ENCODE measurements around the gene PLCXD1. TPM values are rescaled to one million over a fixed set of nuclear protein-coding genes. Genes with fewer than 3 reads are reported as not detected.
"Not testable (repeated sequence)": the region's sequence is repeated elsewhere in the genome, so short reads cannot be mapped to it uniquely, and the experiment has no call there.

The PLCXD1 gene
- total RNA-seq, 1 donor from 2014 or later: 14.4 TPM

- no peak for DNase-seq
Measured at GRCh38 chrX:317424-318067, 36.4 kb downstream of the PLCXD1 start.

- DNase-seq: no peak
Measured at GRCh38 chrX:318068-318738, 37.0 kb downstream of the PLCXD1 start.

GRCh38 chrX:318739-319578, 37.8 kb downstream of the PLCXD1 start, which contains the start of gene GTPBP6:
GTPBP6 (minus strand) TSS chrX:318796; CDS start chrX:318787, 9 bp downstream.
- DNase-seq: no peak

- no peak for DNase-seq
Measured at GRCh38 chrX:319579-320125, 38.5 kb downstream of the PLCXD1 start.

- no peak for DNase-seq
Measured at GRCh38 chrX:320126-320783, 39.1 kb downstream of the PLCXD1 start.

- DNase-seq: no peak
Measured at GRCh38 chrX:323721-324628, 42.8 kb downstream of the PLCXD1 start.

- DNase-seq: not testable (repeated sequence)
Measured at GRCh38 chrX:324664-325063, 43.5 kb downstream of the PLCXD1 start.

DNA sequence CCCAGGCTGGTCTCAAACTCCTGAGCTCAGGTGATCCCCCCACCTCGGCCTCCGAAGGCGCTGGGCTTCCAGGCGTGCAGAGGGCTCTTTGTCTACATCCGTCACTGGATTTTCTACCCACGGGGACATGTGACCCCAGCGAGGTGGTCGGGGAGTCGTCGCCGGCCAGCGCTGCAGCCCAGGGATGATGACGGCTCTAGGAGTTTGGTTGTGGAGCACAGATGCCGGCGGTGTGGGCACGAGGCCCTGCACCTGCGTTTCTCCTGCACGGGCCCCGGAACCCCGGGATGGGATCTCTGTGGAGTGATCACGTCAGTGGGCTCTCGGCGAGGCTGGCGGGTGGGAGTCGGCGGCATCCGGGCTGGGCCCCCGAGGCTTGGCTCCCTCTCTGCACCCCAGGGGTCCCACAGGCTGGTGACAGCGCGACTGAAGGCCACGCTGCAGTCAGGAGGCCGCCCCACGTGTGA, 46.5 kb downstream of the PLCXD1 start:
- DNase-seq: no peak

DNA sequence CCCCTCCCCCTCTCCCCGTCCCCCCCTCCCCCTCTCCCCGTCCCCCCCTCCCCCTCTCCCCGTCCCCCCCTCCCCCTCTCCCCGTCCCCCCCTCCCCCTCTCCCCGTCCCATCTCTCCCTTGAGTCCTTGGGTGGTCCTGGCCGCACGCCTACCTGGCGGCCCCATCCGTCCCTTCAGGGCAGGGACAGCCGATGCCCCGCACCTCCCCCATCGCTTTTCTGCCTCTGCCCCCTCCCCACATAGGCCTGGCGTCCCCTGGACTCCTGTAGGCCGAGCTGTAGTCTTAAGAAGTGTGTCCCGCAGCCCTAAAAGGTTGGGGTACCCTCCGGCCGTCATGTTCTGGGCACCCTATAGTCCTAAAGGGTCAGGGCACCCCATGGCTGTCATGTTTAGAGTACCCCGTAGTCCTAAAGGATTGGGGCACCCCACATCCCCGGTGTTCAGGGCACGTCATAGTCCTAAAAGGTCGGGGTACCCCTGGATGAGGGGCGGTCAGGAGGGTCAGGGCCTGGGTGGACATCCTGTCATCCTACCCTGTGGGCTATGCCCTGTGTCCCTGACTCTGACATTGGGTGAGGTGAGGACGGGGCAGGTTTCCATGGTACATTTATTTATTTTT, 48.2 kb downstream of the PLCXD1 start:
- no peak for DNase-seq

DNA sequence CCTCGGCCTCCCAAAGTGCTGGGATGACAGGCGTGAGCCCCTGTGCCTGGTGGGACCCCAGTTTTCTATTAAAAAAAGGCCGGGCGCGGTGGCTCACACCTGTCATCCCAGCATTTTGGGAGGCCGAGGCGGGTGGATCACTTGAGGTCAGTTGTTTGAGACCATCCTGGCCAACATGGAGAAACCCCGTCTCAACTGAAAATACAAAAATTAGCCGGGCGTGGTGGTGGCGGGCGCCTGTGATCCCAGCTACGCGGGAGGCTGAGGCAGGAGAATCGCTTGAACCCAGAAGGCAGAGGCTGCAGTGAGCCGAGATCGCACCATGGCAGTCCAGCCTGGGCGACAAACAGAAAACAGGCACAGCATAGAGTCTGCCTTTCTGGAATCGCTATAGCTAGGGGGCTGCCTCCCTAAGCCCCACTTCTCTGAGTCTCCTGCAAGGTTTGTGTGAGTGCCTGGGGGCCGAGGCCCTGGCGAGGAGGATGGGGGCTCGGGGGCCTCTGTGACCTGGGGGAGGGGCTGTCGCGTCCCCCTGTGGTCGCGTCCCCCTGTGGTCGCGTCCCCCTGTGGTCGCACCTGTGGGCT, 49.1 kb downstream of the PLCXD1 start:
- not testable (repeated sequence) for DNase-seq

DNA sequence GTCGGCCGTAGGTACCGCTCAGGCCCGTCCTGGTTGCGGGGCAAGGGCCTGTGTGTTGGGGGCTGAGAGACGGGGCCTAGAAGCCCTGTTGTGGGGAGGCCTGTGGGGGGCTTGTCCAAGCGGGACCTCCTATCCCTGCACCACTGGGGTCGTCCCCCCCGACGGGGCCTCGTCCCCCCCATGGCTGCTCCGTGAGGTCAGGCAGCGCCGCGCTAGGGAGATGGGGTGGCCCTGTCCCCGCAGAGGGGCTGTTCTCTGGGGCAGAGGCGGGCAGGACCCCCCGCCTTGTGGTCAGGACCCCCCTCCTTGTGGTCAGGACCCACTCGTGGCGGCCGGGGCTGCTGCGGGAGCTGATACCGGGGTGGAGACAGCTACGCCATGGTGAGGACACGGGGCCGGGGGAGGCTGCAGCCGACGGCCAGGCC, 49.6 kb downstream of the PLCXD1 start:
- no peak for DNase-seq

- DNase-seq: no peak
Measured at GRCh38 chrX:331151-331824, 50.1 kb downstream of the PLCXD1 start.

DNA sequence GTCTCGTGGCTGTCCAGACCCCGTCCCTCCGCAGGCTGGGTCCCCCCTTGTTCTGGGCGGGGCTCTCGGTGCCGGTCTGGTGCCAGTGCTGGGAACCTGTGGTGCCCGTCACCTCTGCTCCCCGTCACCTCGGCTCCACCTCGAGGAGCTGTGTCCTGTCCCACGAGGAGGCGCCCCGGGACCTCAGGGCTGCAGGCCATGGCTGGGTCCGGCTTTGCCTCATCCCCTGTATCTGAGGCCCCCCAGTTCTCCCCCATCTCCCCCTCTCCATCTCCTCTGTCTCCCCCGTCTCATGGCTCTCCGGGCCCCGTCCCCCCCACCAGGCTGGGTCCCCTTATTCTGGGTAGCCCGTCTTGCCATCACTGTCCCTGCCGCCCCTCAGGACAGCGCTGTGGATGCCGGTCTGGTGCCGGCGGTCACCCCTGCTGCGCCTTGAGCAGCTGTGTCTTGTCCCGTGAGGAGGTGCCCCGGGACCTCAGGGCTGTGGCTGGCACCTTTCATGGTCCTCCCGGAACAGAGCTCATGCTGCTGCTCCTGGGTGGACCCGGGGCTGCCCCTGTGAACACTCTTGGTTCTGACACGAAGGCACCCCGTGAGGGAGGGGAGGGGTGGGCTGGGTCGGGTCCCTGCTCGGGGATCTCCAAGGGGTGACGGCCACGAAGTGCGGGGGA, 50.8 kb downstream of the PLCXD1 start:
- no peak for DNase-seq

DNA sequence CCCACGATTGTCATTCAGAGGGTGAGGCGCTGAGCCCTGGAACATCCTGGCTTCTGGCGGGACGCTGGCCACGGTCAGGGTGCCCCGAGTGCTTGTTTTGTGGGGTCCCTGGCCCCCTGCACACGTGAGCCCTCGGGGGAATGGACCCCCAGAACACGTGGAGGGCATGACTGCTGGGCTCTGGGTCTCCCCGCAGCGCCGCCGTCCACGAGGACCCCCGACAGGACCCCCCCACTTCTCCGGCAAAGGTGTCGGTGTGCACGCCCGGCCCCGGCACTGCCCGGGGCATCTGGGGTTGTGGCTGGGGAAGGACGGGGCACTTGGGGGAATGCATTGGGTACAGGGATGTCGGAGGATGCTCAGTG, 51.3 kb downstream of the PLCXD1 start:
- no peak for DNase-seq

DNA sequence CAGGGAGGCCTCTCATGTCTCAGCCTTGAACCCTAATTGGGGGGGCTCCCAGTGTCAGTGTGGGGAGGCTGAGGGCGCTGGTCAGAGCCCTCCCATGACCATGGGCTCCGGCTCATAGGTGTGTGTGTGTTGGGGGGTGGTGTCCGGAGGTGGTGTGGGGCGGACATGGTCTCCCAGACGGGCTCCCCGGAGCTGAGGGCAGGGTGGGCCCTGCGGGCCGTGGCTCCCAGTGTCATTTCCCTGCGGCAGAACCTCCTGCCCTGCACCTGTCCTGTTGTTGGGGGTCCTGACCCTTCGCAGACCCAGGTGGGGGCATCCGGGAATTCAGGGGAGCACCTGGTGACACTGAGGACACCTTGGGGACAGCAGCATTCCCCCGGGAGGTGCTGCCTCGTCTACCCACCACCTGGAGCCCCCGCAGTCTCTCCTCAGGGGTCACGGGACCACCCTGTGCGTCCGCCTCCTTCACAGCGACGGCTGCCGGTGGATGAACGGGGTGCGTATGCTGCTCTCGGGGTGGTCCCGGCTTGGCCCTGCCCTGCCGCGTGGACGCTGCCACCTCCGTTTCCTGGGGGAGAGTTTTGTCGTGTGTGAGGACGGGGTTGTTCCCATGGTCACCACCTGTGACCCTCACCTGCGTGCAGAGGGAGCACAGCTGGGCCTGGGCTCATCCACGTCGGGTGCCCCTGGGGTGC, 51.9 kb downstream of the PLCXD1 start:
- DNase-seq: no peak

DNA sequence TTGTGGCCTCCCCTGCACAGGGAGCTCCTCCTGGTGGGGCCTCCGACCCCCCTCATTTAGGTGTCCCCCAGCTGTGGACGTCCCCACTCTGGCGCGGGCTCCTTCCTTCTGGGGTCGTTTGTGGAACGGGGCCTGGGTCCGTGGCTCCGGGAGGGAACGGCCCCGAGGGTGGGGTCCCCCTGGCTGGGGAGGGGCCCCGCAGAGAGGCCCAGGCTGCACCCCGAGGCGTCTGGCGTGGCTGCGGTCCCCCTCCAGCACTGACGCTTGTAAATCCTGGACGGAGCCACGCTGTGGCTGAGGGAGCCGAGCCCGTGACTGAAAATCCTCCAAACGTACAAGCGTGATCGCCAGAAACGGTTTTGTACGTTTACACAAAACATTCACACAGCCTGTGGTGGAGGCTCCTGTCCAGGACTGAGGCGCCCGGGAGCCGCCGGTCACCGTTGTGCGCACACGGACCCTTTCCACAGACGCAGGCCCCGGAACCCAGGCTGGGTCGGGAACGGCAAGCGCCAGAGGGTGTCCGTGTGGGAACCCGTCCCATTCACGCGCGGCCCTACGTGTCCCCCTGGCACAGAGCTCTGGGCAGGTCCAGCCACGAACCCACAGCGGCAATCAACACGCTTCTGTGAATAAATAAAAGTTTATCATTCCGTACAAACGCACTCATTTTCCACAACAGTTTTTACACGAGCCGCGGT, 52.6 kb downstream of the PLCXD1 start:
- DNase-seq: no peak

DNA sequence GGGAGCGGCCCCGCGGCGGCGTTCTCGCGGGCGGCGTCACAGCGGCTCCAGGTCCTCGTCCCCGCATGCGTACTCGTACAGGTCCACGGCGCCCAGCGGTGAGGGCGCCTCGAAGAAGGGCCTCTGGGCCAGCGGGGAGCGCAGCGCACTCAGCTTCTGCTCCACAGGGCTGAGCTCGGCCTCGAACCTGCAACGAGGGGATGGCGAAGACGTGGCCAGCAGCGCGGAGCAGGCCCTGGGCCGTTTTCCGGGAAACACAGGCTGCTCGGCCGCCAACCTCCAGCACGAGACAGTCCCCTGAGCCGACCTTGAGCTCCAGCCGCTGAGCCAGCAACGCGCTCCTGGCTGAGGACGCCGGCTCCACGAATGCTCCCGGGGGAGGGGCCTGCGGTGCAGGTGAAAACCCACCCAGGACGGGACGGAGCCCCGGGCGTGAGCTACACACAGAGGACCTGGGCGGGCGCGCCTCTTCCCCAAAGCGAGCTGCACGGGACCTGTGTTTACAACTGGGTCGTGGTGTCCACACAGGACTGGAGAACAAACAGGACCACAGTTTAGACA, 53.2 kb downstream of the PLCXD1 start:
- DNase-seq: no peak

All from skin of body (tissue), 2 donors.